Heart left ventricle (tissue), 13 donors: ENCODE data around the gene PHF14.
"Not testable (repeated sequence)": the region's sequence is repeated elsewhere in the genome, so short reads cannot be mapped to it uniquely, and the experiment has no call there.

Experiments used
- CTCF ChIP-seq, 12 donors: fragments of 200-600 bp; sonication (generic) in 4 of 12; IDR thresholded peaks; one replicate each; pipeline versions ENCODE4 v1.5.0 to v1.8.0; 2018 to 2022; ENCODE audit warnings: antibody characterized with exemption in 12 of 12, mild to moderate bottlenecking in 5 of 12
- POLR2A ChIP-seq, 2 donors: fragments of 450-650 bp; IDR thresholded peaks; one replicate each; pipeline ENCODE4 v1.6.1; 2017; ENCODE audit warnings: antibody characterized with exemption in 2 of 2, mild to moderate bottlenecking in 2 of 2, moderate library complexity in 2 of 2
- donor health status: ischemic (EF 13 %, LVEDD 7.1; RV severe dilation, severe dysfunction).
- donor health status: DM: no; HTN: yes; CAD: no.
- donor health status: DM: no; HTN: no; CAD: no.
- donor health status: ischemic (EF 25% LVEDD 6.9; RV normal size, moderate dysfunction).
- donor health status: ischemic (EF 25% LVEDD 5.7; RV mildly dilated, moderate dysfunction).
- donor health status: ischemic (EF 35%, LVEDD 5.7; RV mildly dilated, moderate dysfunction).
- donor health status: nonischemic (EF 11% LVEDD 7.7; RV severe dilation, severe dysfunction).
- donor health status: DM: yes; HTN: yes; CAD: no.
- donor health status: PGD.
- donor health status: ischemic (EF 29% LVEDD 5.4; RV normal size, mild dysfunction).
- donor health status: nonischemic (EF 23%, LVEDD 6.1; RV moderate dilation, normal function).

DNA sequence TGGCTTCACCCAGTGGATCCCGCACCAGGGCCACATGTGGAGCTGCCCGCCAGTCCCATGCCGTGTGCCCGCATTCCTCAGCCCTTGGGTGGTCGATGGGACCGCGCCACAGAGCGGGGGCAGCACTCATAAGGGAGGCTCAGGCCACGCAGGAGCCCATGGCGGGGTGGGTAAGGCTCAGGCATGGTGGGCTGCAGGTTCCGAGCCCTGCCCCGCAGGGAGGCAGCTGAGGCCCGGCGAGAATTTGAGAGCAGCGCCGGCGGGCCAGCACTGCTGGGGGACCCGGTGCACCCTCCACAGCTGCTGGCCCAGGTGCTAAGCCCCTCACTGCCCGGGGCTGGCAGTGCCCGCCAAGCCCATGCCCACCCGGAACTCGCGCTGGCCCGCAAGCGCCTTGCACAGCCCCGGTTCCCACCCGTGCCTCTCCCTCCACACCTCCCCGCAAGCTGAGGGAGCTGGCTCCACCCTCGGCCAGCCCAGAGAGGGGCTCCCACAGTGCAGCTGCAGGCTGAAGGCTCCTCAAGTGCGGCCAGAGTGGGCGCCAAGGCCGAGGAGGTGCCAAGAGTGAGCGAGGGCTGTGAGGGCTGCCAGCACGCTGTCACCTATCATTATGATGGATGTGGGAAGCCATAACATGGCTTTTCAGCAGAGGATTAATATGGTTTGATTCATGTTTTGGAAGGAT is 22.0 kb downstream of the PHF14 start:
- TF ChIP-seq CTCF, POLR2A (IDR thresholded peaks at IDR 0.05): not testable (repeated sequence)
